ENCODE data around the gene TEX22. TPM values are rescaled to one million over a fixed set of nuclear protein-coding genes. Genes with fewer than 3 reads are reported as not detected.
A peak's percentile ranks its signal among the peaks of the same experiment; 100 is the strongest.

The TEX22 gene
- total RNA-seq, 1 experiment from 2014 or later: not detected

DNA sequence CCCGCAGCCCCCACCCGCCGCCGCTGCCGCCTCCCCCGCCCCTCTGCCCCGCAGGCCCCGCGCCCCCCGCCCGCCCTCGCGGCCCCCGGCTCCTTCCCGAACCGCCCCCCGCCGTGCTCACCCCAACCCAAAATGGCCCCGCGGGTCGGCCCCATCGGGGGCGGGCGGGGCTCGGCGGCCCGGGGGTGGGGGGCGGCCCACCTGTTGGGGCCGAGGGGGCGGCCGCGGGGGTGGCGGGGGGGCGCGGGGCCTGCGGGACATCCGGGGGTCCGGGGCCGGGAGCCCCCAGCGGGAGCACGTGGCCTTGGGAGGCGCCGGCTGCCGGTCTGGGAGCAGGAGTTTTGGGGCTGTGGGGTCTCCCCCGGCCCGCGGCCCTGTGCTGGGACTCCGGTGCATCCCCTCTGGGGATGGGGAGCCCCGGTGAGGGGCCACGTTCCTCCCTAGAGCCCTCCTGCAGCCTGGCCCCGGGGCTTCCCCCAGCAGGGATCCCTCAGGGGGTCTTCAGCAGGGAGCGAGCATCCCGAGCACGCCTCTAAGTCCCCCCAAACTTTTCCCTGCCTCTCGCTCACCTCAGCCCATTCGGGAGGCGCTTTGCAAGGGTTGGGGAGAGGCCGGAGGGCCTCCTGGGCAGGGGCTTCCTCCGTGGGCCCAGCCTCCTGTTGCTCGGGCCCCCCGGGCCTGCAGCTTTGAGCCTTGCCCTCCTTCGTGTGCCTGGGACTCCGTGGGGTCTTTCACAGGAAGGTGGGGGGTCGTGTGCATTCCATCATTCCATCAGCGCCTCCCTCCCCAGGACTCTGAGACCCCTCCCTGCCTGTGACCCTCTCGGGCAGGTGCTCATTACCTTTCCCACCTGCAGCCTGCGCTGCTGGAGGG lies 22.0 kb downstream of the TEX22 start:
- DNase-seq (ENCODE audit: low spot score): no peak

- DNase-seq (ENCODE audit: low spot score): no peak
Observed at GRCh38 chr14:105420974-105421674, 22.8 kb downstream of the TEX22 start.

- no peak for DNase-seq (ENCODE audit: low spot score)
Observed at GRCh38 chr14:105421723-105422615, 23.6 kb downstream of the TEX22 start.

DNA sequence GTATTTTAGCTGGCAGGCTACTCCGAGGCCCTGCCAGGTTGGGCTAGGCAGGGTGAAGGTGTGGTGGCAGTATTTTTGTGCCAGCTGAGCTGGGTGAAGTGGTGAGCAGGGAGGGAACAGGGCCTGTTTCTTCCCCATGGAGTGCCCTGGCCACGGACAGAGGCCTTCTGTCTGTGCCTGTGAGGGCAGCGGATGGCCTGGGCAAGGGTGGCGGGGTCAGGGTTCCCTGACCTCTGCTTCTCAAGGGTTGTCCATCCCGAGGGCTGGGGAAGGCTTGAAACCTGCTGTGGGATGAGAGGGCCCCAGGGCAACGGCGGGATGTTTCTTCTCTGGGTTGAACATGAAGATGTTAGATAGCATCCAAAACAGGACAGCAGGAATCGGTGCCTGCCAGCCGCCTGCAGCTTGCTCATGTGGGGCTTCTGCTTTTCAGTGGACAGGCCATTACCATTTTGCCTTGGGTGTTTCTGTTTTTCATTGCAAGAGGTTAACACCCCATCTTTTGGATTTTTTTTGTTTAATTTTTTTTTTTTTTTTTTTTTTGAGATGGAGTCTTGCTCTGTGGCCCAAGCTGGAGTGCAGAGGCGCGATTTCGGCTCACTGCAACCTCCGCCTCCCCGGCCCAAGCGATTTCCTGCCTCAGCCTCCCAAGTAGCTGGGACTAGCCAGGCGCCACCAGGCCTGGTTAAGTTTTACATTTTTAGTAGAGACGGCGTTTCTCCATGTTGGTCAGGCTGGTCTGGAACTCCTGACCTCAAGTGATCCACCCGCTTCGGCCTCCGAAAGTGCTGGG lies 24.6 kb downstream of the TEX22 start:
- no peak for DNase-seq (ENCODE audit: low spot score)

GRCh38 chr14:105423488-105424195 lies 25.3 kb downstream of the TEX22 start:
- no peak for DNase-seq (ENCODE audit: low spot score)

- DNase-seq (ENCODE audit: low spot score): no peak
Observed at GRCh38 chr14:105424861-105425260, 26.5 kb downstream of the TEX22 start.

- DNase-seq (ENCODE audit: low spot score): no peak
Observed at GRCh38 chr14:105425823-105426247, 27.5 kb downstream of the TEX22 start.

GRCh38 chr14:105426416-105427130 lies 28.2 kb downstream of the TEX22 start:
- no peak for DNase-seq (ENCODE audit: low spot score)

DNA sequence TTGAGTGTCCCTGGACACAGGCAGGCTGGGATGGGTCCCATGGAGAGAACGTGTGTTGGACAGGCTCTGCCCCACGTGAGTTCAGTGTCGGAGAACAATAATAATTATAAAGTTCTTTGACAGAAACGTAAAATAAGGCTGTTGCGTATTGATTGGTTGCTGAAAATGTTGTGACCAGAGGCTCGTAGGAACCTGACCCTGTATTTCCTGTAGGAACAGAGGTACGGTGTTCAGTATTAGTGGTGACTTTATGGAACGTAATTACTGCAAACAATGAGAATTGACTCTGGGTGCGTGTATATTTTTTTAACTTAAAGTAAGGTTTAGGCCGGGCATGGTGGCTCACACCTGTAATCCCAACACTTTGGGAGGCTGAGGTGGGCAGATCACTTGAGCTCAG lies 29.1 kb downstream of the TEX22 start:
- DNase-seq (ENCODE audit: low spot score): no peak

GRCh38 chr14:105427936-105428485 lies 29.7 kb downstream of the TEX22 start:
- DNase-seq (ENCODE audit: low spot score): no peak

DNA sequence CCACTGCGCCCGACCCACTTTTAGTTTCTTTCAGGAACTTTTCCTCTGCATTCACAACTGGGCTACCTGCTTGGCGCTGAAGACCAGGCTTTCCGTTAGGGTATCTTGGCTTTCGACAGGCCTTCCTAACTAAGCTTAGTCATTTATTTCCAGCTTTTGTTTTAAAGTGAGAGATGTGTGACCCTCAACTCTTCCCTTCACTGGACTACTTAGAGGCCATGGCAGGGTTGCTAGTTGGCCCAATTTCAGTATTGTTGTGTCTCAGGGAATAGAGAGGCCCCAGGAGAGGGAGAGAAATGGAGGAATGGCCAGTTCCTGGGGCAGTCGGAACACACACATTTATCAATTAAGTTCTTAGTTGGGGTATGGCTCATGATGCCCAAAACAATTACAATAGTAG lies 31.7 kb downstream of the TEX22 start:
- no peak for DNase-seq (ENCODE audit: low spot score)

DNA sequence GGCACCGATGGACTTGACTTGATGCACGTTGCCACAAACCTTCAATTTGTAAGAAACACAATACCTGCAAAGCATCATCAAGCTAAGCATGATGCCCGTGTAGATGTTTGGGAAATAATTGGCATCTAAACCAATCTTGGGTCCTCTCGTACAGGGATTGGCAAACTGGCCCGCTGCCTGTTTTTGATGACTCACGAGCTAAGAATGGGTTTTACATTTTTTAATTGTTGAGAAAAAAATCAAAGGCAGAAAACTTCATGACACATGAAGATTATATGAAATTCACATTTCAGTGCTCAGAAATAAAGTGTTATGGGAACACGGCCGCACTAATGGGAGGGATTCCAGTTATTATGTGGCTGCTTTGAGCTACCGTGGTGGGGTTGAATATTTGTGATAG lies 32.2 kb downstream of the TEX22 start:
- peak; percentile 65 for DNase-seq (ENCODE audit: low spot score)

DNA sequence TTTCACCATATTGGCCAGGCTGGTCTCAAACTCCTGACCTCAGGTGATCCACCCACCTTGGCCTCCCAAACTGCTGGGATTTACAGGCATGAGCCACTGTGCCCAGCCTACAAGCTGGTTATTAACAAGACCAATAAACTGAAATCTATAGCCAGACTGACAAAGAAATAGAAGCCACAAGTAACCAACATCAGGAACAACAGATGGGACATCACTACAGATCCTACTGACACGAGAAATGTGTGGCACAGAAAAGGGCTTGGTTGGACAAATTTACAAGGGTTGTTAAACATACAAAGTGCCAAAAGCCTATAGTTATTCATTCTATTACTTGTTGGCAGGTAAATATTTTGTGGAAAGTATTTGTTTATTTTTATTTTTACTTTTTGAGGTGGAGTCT lies 32.9 kb downstream of the TEX22 start:
- DNase-seq (ENCODE audit: low spot score): no peak

- DNase-seq (ENCODE audit: low spot score): no peak
Observed at GRCh38 chr14:105432657-105433056, 34.3 kb downstream of the TEX22 start.

DNA sequence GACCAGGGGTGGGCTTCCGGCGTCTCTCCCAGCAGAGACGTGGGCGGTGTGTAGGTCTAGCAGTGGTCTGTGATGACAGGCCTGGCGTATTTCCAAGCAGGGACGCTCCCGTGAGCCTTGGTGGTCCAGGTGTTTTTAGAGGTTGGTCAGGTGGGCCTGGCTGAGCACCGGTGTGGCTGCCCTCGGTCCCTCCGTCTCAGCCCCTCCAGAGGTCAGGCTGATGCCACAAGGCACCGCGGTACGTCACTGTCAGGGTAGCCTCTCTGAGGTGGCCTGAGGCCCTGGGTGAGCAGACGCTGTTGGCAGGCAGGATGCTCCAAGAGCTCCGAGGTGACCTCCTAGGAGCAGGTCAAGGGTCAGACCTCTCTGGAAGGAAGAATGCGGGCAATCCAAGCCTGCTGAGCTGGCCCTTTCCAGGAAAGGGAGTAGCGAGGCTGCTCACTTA lies 34.8 kb downstream of the TEX22 start:
- DNase-seq (ENCODE audit: low spot score): no peak

DNA sequence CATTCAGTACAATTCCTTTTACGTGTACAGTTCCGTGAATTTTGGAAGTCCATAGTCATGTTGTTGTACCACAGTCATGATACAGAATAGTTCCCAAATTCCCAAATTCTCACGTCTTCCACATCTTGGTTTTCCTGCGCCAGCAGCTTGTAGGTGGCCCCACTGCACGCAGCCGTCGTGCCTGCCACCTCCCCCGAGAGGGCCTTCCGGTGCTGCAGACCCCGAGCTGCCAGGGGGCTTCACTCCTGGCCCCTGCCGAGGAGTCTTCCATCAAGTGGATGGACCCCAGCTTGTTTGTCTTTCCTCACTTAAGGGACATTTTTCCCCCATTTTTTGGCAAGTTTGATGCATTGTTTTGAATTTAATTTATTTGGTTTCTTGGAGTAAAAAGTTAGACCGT lies 38.1 kb downstream of the TEX22 start:
- no peak for DNase-seq (ENCODE audit: low spot score)

DNA sequence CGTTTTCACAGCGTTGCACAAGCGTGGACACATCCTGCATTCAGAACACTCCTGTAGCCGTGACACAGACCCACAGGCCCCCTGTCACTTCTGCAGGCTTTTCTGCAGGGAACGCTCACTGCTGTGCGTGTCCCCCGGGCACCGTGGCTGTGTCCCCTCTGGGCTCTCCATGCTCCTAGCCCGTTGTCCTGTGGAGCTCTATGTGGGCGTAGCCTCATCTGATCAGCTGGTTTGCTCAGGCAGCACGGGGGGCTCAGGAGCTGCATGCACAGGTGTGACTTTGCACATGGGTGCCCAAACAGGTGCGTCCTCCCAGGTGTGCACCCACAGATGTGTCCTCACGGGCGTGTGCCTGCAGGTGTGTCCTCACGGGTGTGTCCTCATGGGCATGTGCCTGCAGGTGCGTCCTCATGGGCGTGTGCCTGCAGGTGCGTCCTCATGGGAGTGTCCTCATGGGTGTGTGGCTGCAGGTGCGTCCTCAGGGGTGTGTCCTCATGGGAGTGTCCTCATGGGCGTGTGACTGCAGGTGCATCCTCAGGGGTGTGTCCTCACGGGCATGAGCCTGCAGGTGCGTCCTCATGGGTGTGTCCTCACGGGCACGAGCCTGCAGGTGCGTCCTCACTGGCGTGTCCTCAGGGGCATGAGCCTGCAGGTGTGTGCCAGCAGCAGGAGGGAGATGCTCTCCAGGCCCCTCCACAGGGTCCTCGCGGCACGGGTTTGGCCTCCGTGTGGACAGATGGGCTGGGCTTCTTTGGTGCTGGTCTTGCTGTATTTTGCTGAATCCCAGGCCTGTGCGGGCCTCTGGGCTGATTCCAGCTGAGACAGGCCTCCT lies 38.8 kb downstream of the TEX22 start:
- DNase-seq (ENCODE audit: low spot score): no peak

- no peak for DNase-seq (ENCODE audit: low spot score)
Observed at GRCh38 chr14:105437723-105438500, 39.6 kb downstream of the TEX22 start.

Data from A172 (cell line).